ENCODE measurements around the gene ARID4B. TPM values are rescaled to one million over a fixed set of nuclear protein-coding genes. Genes with fewer than 3 reads are reported as not detected.

Gene ARID4B
- total RNA-seq, 1 experiment from 2014 or later: 43.6 TPM

- H3K4me2 ChIP-seq (ENCODE audit: low read depth, low read length, poor library complexity, severe bottlenecking): no peak overlapping the region
- peaks cover under 1% of the 10 kb centered on the region; the same call in 1 of the 2 replicates for H4K20me1 ChIP-seq (ENCODE audit: insufficient read depth, low read depth, low read length)
- H3K36me3 ChIP-seq (ENCODE audit: insufficient read depth, low read length): no peaks in the 10 kb centered on the region
- no peak overlapping the region for H3K4me3 ChIP-seq (ENCODE audit: low read length)
- no peaks in the 10 kb centered on the region for H3K27me3 ChIP-seq (ENCODE audit: low read length)
- 0 out of 2 replicates have a peak overlapping the region, but pooled peaks have one; percentile 26 for H3K27ac ChIP-seq (ENCODE audit: low read length)
- DNase-seq: no peak
- H3K9ac ChIP-seq (ENCODE audit: low read length): no peak overlapping the region
- no peak overlapping the region for H2AFZ ChIP-seq (ENCODE audit: low read length)
- H3K9me3 ChIP-seq (ENCODE audit: low read length): no peaks in the 10 kb centered on the region
- peaks cover 39% of the 10 kb centered on the region for H3K4me1 ChIP-seq (ENCODE audit: low read length)
- H3K9me2 ChIP-seq (replicated peaks; ENCODE audit: insufficient read depth, low read length): no peaks in the 10 kb centered on the region
- peaks cover 94% of the 10 kb centered on the region for H3K79me2 ChIP-seq (ENCODE audit: low read length)
These were observed 29.2 kb downstream of the ARID4B start for GRCh38 chr1:235298758-235299157.

- Histone ChIP-seq H3K79me2 (ENCODE audit: low read length) (peaks cover 94% of the 10 kb centered on the region), H3K4me1 (ENCODE audit: low read length) (peaks cover 44% of the 10 kb centered on the region), H3K4me3 (ENCODE audit: low read length) (no peak overlapping the region), H3K9me2 (replicated peaks; ENCODE audit: insufficient read depth, low read length) (no peaks in the 10 kb centered on the region), H3K9me3 (ENCODE audit: low read length) (no peaks in the 10 kb centered on the region), H3K27ac (ENCODE audit: low read length) (no peak overlapping the region), H2AFZ (ENCODE audit: low read length) (no peak overlapping the region), H3K4me2 (ENCODE audit: low read depth, low read length, poor library complexity, severe bottlenecking) (no peak overlapping the region), H3K27me3 (ENCODE audit: low read length) (no peaks in the 10 kb centered on the region), H4K20me1 (ENCODE audit: insufficient read depth, low read depth, low read length) (peaks cover 5% of the 10 kb centered on the region; the same call in 1 of the 2 replicates), H3K9ac (ENCODE audit: low read length) (no peak overlapping the region), H3K36me3 (ENCODE audit: insufficient read depth, low read length) (no peaks in the 10 kb centered on the region)
- DNase-seq: no peak
These were observed 30.4 kb downstream of the ARID4B start for GRCh38 chr1:235297579-235297978.

- H3K4me3 ChIP-seq (ENCODE audit: low read length): no peak overlapping the region
- H3K4me1 ChIP-seq (ENCODE audit: low read length): peaks cover 46% of the 10 kb centered on the region
- peaks cover 5% of the 10 kb centered on the region; the same call in 1 of the 2 replicates for H4K20me1 ChIP-seq (ENCODE audit: insufficient read depth, low read depth, low read length)
- no peak for DNase-seq
- H3K27ac ChIP-seq (ENCODE audit: low read length): no peak overlapping the region
- no peaks in the 10 kb centered on the region for H3K9me2 ChIP-seq (replicated peaks; ENCODE audit: insufficient read depth, low read length)
- H3K27me3 ChIP-seq (ENCODE audit: low read length): no peaks in the 10 kb centered on the region
- no peaks in the 10 kb centered on the region for H3K9me3 ChIP-seq (ENCODE audit: low read length)
- H3K9ac ChIP-seq (ENCODE audit: low read length): no peak overlapping the region
- H3K79me2 ChIP-seq (ENCODE audit: low read length): peaks cover 96% of the 10 kb centered on the region
- no peak overlapping the region for H3K4me2 ChIP-seq (ENCODE audit: low read depth, low read length, poor library complexity, severe bottlenecking)
- no peak overlapping the region for H2AFZ ChIP-seq (ENCODE audit: low read length)
- H3K36me3 ChIP-seq (ENCODE audit: insufficient read depth, low read length): no peaks in the 10 kb centered on the region
These were observed 31.2 kb downstream of the ARID4B start for GRCh38 chr1:235296729-235297128.

- Histone ChIP-seq H3K4me1 (ENCODE audit: low read length) (peaks cover 46% of the 10 kb centered on the region), H3K9ac (ENCODE audit: low read length) (no peak overlapping the region)
These were observed 32.1 kb downstream of the ARID4B start for GRCh38 chr1:235295902-235296350.

GRCh38 chr1:235293322-235293942, 34.5 kb downstream of the ARID4B start:
- no peaks in the 10 kb centered on the region for H3K36me3 ChIP-seq (ENCODE audit: insufficient read depth, low read length)
- peaks cover 5% of the 10 kb centered on the region; the same call in 1 of the 2 replicates for H4K20me1 ChIP-seq (ENCODE audit: insufficient read depth, low read depth, low read length)
- H3K9me2 ChIP-seq (replicated peaks; ENCODE audit: insufficient read depth, low read length): no peaks in the 10 kb centered on the region
- H3K79me2 ChIP-seq (ENCODE audit: low read length): peaks cover 96% of the 10 kb centered on the region
- H3K9me3 ChIP-seq (ENCODE audit: low read length): no peaks in the 10 kb centered on the region
- no peaks in the 10 kb centered on the region for H3K27me3 ChIP-seq (ENCODE audit: low read length)
- no peak overlapping the region for H3K9ac ChIP-seq (ENCODE audit: low read length)
- H3K27ac ChIP-seq (ENCODE audit: low read length): peak overlapping the region; percentile 34
- no peak for DNase-seq
- peaks cover 35% of the 10 kb centered on the region for H3K4me1 ChIP-seq (ENCODE audit: low read length)
- no peak overlapping the region for H3K4me3 ChIP-seq (ENCODE audit: low read length)
- no peak overlapping the region for H3K4me2 ChIP-seq (ENCODE audit: low read depth, low read length, poor library complexity, severe bottlenecking)
- H2AFZ ChIP-seq (ENCODE audit: low read length): no peak overlapping the region

More at GRCh38 chr1:235295902-235296350, 32.1 kb downstream of the ARID4B start:
- DNase-seq: no peak
- Histone ChIP-seq H2AFZ (ENCODE audit: low read length) (no peak overlapping the region), H4K20me1 (ENCODE audit: insufficient read depth, low read depth, low read length) (peaks cover 5% of the 10 kb centered on the region; the same call in 1 of the 2 replicates), H3K27ac (ENCODE audit: low read length) (no peak overlapping the region), H3K4me3 (ENCODE audit: low read length) (no peak overlapping the region), H3K4me2 (ENCODE audit: low read depth, low read length, poor library complexity, severe bottlenecking) (no peak overlapping the region), H3K27me3 (ENCODE audit: low read length) (no peaks in the 10 kb centered on the region), H3K9me2 (replicated peaks; ENCODE audit: insufficient read depth, low read length) (no peaks in the 10 kb centered on the region), H3K9me3 (ENCODE audit: low read length) (no peaks in the 10 kb centered on the region), H3K36me3 (ENCODE audit: insufficient read depth, low read length) (no peaks in the 10 kb centered on the region), H3K79me2 (ENCODE audit: low read length) (peaks cover 95% of the 10 kb centered on the region)

GRCh38 chr1:235292790-235293189, 35.2 kb downstream of the ARID4B start:
- no peak for DNase-seq
- H3K4me3 ChIP-seq (ENCODE audit: low read length): no peak overlapping the region
- H3K4me2 ChIP-seq (ENCODE audit: low read depth, low read length, poor library complexity, severe bottlenecking): no peak overlapping the region
- no peaks in the 10 kb centered on the region for H3K9me2 ChIP-seq (replicated peaks; ENCODE audit: insufficient read depth, low read length)
- H3K27ac ChIP-seq (ENCODE audit: low read length): no peak overlapping the region
- no peaks in the 10 kb centered on the region for H3K36me3 ChIP-seq (ENCODE audit: insufficient read depth, low read length)
- H4K20me1 ChIP-seq (ENCODE audit: insufficient read depth, low read depth, low read length): peaks cover 5% of the 10 kb centered on the region; the same call in 1 of the 2 replicates
- no peak overlapping the region for H3K9ac ChIP-seq (ENCODE audit: low read length)
- no peaks in the 10 kb centered on the region for H3K9me3 ChIP-seq (ENCODE audit: low read length)
- H3K27me3 ChIP-seq (ENCODE audit: low read length): no peaks in the 10 kb centered on the region
- peaks cover 33% of the 10 kb centered on the region for H3K4me1 ChIP-seq (ENCODE audit: low read length)
- no peak overlapping the region for H2AFZ ChIP-seq (ENCODE audit: low read length)
- H3K79me2 ChIP-seq (ENCODE audit: low read length): peaks cover 97% of the 10 kb centered on the region

GRCh38 chr1:235291599-235292091, 36.3 kb downstream of the ARID4B start:
- peaks cover 5% of the 10 kb centered on the region; the same call in 1 of the 2 replicates for H4K20me1 ChIP-seq (ENCODE audit: insufficient read depth, low read depth, low read length)
- H3K4me1 ChIP-seq (ENCODE audit: low read length): peaks cover 33% of the 10 kb centered on the region
- H3K9me2 ChIP-seq (replicated peaks; ENCODE audit: insufficient read depth, low read length): no peaks in the 10 kb centered on the region
- no peak overlapping the region for H3K4me2 ChIP-seq (ENCODE audit: low read depth, low read length, poor library complexity, severe bottlenecking)
- no peak overlapping the region for H3K4me3 ChIP-seq (ENCODE audit: low read length)
- no peak overlapping the region for H2AFZ ChIP-seq (ENCODE audit: low read length)
- no peaks in the 10 kb centered on the region for H3K27me3 ChIP-seq (ENCODE audit: low read length)
- no peak overlapping the region for H3K9ac ChIP-seq (ENCODE audit: low read length)
- no peaks in the 10 kb centered on the region for H3K36me3 ChIP-seq (ENCODE audit: insufficient read depth, low read length)
- H3K9me3 ChIP-seq (ENCODE audit: low read length): no peaks in the 10 kb centered on the region
- H3K27ac ChIP-seq (ENCODE audit: low read length): no peak overlapping the region
- H3K79me2 ChIP-seq (ENCODE audit: low read length): peaks cover 97% of the 10 kb centered on the region
- DNase-seq: no peak

GRCh38 chr1:235290740-235291502, 37.1 kb downstream of the ARID4B start:
- Histone ChIP-seq H3K27me3 (ENCODE audit: low read length) (no peaks in the 10 kb centered on the region), H3K4me2 (ENCODE audit: low read depth, low read length, poor library complexity, severe bottlenecking) (no peak overlapping the region), H3K9ac (ENCODE audit: low read length) (no peak overlapping the region), H2AFZ (ENCODE audit: low read length) (no peak overlapping the region), H3K4me1 (ENCODE audit: low read length) (peaks cover 31% of the 10 kb centered on the region), H3K27ac (ENCODE audit: low read length) (no peak overlapping the region), H3K9me2 (replicated peaks; ENCODE audit: insufficient read depth, low read length) (no peaks in the 10 kb centered on the region), H3K79me2 (ENCODE audit: low read length) (peaks cover 97% of the 10 kb centered on the region), H3K9me3 (ENCODE audit: low read length) (no peaks in the 10 kb centered on the region), H3K36me3 (ENCODE audit: insufficient read depth, low read length) (no peaks in the 10 kb centered on the region), H4K20me1 (ENCODE audit: insufficient read depth, low read depth, low read length) (peaks cover 5% of the 10 kb centered on the region; the same call in 1 of the 2 replicates), H3K4me3 (ENCODE audit: low read length) (no peak overlapping the region)
- DNase-seq: no peak
